Stimulated activated CD4-positive, alpha-beta T cell treated with anti-CD3 and anti-CD28 coated beads, Interleukin-1b, Interleukin-23, amount 100 ng/mL, for 1 hour (primary cell): ENCODE measurements around the gene ZNF394.

ENCODE experiments used
- DNase-seq, 2 donors: peaks; one replicate each; pipeline ENCODE4 v3.0.0-alpha.2; 2020; ENCODE audit warnings: low read depth in 2 of 2

ZNF394 gene

DNA sequence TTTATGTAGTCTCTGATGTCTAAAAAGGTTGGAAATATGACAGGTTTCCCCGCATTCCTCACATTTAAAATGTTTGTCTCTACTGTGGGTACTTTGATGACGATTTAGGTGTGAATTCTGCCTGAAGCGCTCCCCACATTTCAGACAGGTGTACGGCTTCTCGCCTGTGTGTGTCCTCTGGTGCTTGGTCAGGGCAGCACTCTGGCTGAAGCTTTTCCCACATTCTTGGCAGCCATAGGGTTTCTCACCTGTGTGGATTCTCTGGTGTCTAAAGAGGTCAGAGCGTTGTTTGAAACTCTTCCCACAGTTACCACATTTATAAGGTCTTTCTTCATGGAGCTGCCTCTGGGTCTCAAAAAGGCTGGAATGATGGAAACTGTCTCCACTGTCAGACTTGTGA is 6.3 kb downstream of the ZNF394 start:
- no peak for DNase-seq

DNA sequence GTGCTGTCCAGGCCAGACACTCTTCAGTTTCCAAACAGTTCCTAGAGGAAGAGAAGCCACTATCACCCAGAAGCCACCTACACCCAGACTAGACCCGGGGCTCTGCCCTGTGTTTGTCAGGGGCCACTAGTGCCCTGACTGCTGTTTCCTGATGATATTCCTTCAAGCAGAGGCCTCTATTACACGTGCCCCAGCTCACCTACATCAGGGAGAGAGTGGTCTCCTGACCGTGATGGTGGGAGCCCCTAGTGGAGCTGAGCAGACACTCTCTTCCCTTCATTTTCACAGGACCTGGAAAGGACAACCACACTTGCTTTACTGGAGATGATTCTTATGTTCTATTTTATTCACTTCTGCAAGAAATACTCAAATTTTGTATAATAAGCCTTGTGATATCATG is 9.2 kb downstream of the ZNF394 start:
- no peak for DNase-seq

DNA sequence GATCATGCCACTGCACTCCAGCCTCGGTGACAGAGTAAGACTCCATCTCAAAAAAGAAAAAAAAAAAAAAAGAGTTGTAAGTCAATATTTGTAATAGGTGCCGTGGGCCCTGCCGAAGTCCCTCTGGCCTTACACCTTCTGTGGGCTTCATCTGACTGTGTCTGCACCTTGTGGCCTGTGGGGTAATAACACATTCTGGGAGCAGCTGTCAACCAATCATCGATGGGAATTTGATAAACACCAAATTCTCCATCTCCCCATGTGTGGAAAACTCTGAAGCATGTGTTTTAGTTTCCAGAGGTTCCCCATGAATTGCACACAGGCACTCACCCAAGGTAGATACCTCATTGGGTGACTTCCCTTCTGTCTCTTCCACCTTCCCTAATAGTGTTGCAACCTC is 10.8 kb downstream of the ZNF394 start:
- no peak for DNase-seq

DNA sequence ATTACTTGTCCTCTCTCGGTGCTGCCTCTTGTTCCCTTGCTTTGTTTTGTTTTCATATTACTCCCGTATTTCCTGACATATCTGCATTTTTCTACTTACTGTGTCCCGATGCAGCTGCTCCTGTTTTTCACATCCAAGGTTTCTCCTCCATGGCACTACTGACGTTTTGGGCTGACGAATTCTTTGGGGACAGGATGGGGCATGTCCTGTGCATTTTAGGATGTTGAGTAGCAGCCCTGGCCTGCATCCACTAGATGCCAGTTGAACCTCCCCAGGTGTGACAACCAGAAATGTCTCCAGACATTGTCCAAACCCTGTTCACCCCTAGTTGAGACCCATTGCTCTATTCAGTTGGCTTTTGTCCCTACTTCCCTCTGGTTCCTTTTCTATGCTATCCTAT is 15.0 kb downstream of the ZNF394 start:
- no peak for DNase-seq

DNA sequence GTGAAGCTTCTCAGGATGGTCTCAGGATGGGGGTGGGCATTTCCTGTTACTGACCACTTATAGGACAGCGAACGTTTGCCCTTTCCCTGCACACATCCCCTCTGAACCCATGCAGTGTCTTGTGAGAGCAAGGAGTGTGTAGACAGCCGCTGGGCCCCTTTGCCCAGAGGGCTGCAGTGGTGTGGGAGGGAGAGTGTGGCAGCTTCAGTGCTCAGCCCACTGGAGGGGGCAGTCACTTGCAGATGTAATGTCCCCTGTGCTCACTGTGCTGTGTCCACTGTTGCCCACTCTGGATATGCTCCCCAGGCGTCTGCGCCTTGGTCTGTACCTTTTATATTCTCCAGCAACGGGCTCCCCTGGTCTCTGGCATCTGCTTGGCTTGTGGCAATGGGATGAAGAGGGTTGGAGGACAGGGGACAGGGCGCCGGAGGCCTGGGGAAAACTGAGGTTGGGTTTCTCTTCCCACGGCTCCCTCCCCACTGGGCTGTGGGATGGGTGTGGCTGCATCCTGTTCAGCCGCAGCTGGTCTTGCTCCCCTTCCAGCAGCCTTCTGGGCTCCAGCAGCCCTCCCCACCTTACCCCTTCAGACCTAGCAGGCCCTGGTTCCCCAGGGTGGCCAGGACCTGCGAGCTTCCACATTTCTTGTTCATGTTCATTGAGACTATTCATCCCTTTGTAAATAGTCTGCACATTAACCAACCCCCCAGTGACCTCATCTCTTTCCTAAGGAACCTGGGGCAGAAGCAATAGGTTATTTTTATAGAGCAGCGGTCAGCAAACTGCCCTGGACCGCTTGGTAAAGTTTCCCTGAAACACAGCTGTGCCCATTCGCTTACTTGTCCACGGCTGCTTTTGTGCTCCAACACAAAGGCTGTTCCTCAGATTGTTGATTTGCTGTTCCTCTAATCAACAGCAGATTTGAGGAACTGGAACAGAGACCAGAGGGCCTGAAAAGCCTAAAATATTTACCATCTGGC is 21.3 kb downstream of the ZNF394 start:
- no peak for DNase-seq

DNA sequence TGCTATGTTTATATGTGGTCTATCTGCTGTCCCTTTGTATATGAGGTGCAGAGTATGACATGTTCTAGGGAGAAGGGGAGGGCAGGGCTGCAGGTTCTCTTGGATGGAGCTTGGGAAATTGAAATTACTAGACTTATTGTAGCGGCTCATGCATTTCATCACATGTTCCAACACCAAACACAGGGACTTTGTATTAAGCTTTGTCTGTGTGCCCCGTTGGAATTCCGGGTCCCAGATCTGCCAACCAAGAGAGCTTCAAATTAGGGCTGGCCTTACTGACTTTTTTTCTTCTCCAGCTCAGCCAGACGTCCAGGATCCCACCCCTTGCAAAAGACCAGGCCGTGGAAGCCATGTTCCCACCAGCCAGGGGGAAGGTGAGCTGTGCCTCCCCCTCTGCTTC is 24.0 kb downstream of the ZNF394 start:
- no peak for DNase-seq

DNA sequence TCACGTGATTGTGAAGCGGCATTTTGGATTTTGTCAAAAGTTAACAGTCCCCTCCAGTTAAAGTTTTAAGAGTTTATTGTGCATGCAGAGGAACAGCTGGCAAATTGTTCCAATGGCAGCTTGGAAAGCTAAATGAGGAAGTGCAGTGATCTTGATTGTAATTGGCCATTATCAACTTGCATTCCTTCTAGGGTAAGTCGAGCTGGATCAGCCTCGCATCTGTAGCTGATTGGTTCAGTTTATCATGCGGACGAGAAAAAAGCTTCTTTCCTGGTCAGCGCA is 26.8 kb downstream of the ZNF394 start:
- DNase-seq: no peak

DNA sequence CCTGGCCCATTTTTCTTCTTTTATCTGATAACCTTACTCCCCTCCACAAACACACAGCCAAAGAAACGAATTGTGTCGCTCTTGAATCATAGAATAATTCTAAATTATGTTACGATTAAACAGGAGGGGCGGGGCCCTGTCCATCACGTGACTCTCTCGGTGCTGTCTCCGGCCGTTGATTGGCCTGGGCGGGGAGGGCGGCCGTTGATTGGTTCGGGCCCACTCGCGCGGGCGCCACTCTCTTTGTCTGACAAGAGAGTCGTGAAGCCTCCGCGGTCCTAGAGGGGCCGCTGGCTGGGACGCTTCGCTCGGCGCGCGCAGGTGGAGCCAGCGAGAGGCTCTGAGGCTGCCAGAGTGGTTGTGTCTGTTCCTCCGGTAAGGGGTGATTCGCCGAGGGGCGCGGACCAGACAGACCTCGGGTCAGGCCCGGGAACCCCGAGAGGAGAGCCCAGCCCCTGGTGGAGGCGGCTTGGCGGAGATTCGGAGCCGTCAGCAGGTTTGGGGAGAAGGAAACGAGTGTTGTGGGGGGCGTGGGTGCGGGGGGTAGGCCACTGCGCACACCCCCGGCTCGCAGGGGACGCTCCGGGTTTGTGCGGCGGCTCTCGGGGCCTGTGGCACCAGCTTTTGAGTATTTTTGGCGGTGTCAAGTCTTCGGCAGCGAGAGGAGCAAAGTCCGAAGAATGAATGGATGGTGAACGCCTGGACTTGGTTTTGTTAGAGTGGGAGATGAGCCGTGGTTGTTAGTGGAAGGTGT is 27.3 kb downstream of the ZNF394 start, which contains the start of gene ZNF789:
Gene ZNF789, plus strand, starts transcription at position 330 of the 754 bp plus-strand sequence. CDS start 3,567 bp downstream, outside the sequence.
- peak; percentile 94 to 95 for DNase-seq

DNA sequence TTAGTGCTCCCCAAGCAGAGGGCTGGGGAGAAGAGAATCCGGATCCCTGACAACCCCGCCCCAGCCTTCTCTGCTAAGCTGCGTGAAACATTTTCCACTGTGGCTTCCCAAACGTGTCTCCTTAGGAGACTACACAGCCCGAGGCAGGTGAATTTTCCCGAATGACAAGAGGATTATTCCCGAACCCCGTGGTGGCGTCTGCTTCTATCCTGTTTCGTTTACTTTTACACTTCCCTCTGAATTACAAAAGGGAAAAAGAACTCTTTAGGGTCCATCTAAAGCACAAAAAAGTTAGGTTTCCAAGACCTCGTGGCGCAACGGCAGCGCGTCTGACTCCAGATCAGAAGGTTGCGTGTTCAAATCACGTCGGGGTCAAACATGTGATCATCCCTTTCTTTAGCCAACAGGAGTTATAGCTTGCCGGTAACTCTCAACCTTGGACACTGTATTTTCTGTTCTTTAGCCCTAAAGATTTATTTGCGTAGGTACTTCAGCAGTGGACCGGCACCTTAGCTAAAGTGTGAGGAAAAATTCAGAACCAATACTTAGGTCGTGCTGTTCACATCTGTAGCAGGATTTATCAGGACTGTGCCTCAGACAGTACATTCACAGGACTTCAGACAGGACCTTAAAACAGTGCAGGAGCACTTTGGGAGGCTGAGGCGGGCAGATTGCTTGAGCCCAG is 30.6 kb downstream of the ZNF394 start:
- no peak for DNase-seq

DNA sequence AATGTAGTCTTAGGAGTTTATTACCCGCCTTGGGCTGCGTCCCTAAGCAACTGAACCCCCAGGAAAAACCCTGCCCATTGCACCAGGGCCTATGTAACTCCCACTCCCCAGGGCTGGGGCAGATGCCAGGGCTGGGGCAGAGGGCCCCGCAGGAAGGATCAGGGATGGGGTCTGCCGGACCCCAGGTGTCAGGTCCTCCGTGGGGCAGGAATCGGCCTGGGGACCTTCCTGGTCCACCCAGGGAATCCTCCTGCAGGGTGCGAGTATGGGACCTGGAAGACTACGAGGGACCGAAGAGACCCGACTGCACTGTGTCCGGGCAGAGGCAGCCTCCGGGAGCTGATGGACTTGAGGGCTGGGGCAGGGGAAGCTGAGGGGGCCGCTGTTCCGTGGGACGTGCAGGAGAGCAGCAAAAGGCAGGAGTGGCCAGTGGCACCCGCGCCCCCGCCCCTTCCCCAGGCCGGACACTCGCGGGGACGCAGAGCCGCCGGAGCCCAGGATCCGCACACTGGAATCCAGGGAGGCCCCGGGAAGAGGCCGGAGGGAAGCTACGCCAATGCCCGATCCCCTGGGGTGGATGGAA is 31.7 kb downstream of the ZNF394 start:
- no peak for DNase-seq

DNA sequence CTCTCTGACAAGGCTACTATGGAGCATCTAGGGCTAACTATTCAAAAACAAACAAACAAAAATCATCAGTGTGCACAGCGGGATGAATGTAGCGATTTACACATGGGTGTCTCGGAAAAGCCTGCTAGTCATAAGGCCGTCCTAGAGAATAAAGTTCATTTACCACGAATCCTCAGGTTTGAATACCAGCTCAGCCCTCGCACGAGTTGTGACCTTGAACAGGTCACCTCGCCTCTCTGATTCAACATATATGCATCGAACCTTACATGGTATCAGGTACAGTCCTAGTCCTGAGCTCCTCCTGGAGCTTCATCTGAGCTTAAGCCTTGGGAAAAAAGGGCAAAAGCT is 34.7 kb downstream of the ZNF394 start:
- DNase-seq: no peak

DNA sequence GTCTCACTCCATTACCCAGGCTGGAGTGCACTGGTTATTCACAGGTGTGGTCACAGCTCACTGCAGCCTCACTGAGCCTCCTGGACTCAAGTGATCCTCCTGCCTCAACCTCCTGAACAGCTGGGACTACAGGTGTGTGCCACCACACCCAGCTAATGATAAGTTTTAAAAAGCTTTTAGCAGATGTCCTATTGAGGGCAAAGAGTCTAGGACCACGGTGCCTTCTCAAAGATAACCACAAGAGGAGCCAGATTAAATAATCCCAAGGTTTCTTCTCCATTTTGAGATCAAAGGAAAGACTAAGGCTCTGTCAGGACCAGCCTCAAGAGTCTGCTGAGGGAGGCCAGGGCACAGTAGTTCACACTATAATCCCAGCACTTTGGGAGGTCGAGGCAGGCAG is 38.9 kb downstream of the ZNF394 start:
- DNase-seq: no peak

DNA sequence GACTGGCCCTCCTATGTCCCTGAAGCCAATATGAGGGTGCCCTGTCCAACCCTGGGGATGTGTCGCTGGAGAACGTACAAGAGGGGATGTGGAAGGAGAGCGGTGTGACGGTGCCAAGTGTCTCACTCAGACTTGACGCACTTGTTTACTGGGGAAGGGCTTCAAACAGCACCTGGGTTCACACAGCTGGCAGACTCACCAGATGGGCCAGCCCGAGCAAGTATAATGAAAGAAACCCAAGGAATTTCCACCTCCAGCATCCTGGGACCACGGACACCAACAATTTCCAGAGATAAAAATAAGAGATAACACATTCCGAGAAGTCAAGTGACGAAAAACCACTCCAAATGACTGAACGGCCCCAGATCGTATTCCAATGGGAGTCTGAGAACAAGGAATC is 39.4 kb downstream of the ZNF394 start:
- DNase-seq: no peak

DNA sequence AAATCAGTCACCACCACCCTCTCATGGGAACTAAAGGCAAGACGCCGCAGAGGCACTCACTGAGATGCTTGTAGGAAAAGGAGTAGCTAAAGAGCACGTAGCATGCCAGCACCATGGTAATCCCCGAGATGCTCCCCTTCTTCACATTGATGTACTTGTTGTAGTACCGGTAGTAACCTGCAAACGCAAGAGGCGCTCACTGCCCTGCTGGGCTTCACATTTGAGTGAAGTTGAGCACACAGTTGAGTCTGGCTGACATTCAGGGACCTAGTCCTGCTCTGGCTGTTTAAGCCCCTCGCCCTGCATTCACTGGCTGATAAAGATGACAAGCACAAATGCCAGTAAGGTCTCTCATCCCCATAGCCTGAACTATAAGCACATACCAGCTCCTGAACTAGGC is 41.0 kb downstream of the ZNF394 start:
- DNase-seq: no peak

DNA sequence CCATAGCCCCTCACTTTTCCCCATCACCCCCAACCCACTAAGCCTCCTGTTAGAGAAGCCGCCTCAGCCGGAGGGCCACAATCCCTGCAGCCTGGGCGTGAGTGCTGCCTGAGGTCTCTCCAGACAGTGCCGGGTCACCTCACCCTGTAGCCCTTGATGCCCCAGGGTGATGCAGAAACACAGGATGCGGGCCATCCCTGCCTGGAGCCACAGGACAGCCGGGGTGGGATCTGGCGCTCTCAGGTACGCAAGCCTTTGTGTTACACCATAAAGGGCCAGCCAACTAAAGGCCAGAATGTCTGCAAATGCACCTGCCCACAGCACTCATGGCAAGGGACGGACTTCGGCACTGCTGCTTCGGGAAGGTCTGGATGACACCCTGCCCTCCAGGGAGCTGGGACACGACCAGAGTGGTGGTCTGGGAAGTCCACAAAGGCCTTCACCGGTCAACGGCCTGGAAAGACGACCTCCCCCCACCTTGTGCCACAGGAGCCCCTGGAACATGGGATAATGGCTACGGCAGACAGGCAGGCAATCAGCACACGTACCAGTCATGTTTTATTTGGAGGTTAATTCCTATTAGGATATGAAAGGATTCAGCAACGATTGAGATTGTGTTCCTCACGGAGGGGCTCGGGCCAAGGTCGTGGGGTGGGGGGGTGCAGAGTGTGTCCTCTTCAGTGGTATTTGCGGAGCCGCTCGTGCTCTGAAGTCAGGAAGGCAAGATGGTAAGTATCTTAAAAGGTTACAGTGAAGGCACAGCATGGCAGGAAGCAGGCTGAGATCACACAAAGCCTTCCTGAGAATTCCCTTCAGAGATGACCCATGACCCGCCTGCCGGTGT is 42.2 kb downstream of the ZNF394 start:
- no peak for DNase-seq

DNA sequence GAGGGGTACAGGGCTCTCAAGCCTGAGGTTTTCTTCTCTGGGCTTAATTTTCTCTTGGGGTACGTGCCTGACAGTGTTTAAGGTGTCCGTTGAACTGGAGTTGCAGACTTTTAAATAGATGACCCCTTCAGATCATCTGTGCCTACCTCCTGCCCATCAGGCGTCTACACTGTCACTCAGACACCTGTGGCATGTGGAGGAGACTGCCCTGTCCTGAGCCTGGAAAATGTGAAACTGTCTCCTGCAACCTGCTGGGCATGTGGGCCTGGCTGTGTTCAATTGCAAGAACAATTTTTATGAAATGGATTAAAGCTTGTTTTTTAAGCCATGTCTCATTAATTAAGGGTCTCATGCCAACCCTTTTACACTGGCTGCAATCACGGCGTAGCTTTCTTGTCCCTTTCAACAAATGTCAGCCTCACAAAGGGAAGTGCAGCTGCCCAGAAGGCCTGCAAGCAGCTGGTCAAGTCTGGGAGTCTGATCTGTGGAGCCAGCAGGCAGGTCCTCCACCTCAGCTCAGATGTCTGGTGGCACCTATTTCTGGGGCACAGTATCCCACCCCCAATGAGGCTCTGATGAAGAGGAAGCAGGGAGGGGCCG is 42.9 kb downstream of the ZNF394 start:
- no peak for DNase-seq

DNA sequence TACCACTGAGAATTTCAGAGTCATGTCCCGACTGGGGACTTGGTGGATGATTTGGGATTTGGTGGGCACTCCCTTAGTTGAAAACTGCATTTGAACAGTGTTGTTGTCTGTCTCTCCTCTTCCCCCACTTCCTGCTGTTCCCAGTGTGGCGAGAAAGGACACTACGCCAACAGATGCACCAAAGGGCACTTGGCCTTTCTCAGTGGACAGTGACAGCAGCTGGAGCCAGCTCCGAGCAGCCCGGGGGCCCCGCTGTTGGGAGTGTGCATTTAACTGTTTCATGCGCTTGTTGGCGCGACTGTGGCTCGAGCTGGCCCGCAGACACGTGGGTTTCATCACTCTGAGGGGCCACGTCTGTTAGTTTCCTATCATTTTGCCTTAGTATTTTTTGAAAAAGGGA is 43.8 kb downstream of the ZNF394 start:
- DNase-seq: no peak

DNA sequence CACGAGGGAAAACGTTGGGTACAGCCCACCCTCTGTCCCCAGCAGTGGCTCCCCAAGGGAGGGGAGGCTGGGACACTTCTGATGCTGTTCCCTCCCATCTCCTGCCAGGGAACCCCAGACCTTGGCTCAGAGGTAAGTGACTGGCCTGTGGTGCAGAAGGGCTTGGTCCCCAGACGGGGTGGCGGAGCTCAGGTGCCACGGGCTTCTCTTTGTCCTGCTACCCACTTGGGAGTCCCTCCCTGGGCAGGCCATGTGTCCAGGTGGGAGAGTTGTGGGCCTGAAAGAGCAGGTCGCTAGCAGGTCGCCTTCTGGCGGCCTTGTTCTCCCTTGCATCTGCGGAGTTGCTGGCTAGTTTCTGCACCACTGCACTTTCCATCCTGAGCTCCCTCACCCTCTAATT is 44.2 kb downstream of the ZNF394 start:
- no peak for DNase-seq

DNA sequence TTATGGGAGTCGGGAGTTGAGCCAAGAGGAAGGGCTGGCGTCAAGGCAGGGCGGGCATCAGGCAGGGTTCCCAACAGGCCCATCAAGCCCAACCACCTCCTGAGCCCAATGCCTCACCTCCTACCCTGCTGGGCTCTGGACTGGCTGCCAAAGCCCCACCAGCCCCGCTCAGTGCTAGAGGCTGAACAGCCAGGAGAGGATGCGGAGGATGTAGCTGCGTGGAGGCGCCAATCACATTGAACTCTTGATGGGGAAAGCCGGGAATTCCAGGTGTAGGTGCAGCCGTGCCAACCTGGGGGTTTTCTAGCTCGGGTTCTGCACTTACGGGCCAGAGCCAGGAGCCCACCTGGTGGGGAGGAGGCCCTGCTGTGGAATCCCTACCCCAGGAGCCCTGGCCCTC is 47.0 kb downstream of the ZNF394 start:
- DNase-seq: no peak

DNA sequence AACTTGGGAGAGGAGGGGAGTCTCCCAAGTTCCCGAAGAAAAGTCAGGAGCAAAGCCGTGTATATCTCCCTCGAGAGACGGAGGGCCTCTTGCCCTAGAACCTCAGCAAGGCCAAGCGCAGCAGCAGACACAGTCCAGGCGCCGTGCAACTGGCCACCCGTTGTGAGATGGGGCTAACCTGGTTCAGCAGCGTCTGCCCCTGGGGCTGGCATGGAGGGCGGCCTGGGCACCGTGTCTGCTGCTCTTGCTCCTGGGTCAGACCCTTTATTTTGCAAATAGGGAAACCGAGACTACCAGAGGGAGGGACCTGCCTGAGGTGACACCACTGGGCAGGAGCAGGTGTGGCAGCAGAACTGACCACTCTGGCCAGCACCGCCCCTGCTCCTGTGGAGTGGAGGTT is 47.5 kb downstream of the ZNF394 start:
- no peak for DNase-seq

DNA sequence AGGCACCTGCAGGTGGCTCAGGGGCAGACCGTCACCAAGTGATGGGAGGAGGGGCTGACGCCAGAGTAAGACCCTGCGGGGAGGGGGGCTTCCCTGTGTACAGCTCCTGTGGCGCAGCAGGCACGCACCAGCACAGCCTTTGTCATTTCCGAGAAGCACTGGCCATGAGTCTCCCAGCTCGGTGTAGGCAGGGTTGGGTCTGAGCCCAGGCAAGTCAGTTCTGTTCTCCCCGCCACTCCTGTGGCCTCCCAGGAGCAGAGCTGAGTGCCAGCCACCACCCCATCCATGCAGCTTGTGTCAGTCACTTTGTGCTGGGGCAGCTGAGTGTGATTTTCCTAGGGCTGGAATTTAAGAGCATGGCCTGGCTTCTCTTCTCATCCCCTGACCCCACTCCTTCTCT is 48.1 kb downstream of the ZNF394 start:
- DNase-seq: no peak
